CD4-positive, alpha-beta T cell treated with Interferon gamma for 1 hour (primary cell): ENCODE data around the gene STX3.
"Not testable (repeated sequence)": the region's sequence is repeated elsewhere in the genome, so short reads cannot be mapped to it uniquely, and the experiment has no call there.

Experiments used
- DNase-seq: peaks from one replicate; pipeline ENCODE4 v3.0.0-alpha.2; 2020

STX3 gene

GRCh38 chr11:59759900-59760299 lies 4.7 kb downstream of the STX3 start:
- no peak for DNase-seq

GRCh38 chr11:59760771-59761170 lies 5.6 kb downstream of the STX3 start:
- DNase-seq: no peak

DNA sequence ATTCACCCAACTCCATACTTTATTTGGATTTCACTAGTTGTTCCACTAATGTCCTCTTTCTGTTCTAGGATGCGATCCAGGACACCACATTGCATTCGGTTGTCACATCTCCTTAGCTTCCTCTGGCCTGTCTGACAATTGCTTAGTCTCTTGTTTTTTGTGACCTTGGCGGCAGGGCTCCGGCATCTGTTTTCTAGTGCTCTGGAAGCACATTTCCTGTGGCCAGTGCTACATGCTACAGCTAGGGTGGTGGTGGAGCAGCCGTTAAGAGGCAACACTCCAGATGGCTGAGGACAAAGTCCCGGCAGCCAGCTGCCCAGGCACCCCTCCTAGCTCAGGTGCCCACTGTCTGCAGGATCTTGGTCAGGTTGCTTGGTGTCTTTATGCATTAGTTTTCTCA lies 6.8 kb downstream of the STX3 start:
- no peak for DNase-seq

- no peak for DNase-seq
Observed at GRCh38 chr11:59765068-59765735, 10.0 kb downstream of the STX3 start.

DNA sequence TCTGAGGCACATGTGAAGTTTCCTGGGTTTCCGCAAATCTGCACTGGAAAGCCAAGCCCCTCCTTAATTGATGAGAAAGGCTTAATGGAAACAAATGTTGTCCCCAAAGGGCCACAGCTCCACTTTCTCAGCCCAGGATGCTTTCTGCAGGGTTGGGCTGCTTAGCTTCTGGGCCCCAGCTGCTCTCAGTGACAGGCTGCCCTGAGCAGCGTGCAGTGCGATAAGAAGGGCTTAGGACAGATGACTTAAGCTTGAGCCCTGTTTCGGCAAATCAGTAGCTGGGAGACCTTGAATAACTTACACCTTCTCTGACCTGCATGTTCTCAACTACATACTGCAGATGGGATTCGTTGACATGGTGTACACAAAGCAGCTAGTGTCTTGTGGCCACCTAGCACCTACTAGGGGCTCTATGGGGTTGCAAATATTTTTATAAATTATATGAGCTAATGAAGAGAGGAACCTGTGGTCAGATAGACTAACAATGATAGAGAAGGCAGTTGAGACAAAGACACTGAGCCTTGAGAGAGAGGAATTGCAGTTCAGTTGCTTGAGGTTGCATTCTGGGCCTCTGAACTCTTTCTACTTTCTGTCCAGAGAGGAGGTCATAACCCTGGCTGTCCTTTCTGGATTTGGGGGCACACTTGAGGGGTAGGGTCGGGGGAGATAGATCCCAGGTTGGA lies 11.5 kb downstream of the STX3 start:
- no peak for DNase-seq

DNA sequence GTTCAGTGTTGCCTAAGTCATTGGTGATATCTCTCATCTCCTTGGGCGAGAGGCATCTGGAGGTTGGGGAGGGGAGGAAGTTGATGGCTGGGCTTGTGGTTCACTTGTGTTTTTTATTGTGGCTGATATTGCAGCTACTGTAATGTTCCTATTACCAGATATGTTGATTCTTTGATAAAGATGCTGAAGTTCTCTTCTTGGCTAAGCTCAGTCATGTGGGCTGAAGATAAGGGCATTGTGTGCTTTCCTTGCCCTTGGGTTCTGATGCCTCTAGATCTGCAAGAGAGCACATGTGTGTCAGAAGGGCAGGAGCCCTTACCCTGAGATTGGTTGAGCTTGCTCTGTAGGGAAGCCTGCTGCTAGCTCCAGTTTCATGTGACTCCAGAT lies 12.0 kb downstream of the STX3 start:
- no peak for DNase-seq

- no peak for DNase-seq
Observed at GRCh38 chr11:59769111-59769510, 13.9 kb downstream of the STX3 start.

- no peak for DNase-seq
Observed at GRCh38 chr11:59769828-59770227, 14.7 kb downstream of the STX3 start.

GRCh38 chr11:59770319-59770718 lies 15.1 kb downstream of the STX3 start:
- no peak for DNase-seq

DNA sequence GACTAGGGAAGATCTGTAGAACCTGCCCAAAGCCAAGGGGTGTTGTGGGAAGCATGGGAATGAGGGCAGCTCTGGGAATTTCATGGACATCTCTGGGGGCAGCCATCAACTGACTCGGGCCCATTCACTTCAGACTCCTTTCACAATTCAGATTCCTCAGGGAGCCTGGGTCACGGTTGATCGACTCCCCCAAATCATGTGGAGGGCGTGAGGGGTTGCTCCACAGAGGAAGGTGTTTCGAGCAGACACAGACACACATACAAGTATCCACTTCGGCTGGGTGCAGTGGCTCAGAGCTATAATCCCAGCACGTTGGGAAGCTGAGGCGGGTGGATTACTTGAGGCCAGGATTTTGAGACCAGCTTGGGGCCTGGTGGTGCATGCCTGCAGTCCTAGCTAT lies 15.7 kb downstream of the STX3 start:
- no peak for DNase-seq

DNA sequence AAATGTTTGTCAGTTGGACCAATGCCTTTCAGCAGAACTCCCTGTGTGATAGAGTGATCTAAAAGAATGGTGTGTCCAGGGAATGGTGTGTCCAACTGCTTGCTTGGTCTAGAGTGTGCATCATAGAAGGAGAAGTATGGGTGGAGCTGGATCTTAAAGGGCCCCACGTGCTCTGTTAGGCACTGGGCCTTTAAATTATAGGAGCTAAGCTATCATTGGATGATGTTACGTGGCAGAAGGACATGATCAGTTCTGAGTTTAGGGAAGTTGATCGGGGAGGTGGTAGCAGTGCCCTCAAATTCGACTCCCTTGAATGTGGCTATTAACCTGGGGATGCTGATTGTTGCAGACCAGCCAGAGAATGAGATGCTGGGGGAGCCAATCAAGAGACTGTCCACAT lies 16.4 kb downstream of the STX3 start:
- no peak for DNase-seq

- no peak for DNase-seq
Observed at GRCh38 chr11:59773083-59773440, 17.9 kb downstream of the STX3 start.

DNA sequence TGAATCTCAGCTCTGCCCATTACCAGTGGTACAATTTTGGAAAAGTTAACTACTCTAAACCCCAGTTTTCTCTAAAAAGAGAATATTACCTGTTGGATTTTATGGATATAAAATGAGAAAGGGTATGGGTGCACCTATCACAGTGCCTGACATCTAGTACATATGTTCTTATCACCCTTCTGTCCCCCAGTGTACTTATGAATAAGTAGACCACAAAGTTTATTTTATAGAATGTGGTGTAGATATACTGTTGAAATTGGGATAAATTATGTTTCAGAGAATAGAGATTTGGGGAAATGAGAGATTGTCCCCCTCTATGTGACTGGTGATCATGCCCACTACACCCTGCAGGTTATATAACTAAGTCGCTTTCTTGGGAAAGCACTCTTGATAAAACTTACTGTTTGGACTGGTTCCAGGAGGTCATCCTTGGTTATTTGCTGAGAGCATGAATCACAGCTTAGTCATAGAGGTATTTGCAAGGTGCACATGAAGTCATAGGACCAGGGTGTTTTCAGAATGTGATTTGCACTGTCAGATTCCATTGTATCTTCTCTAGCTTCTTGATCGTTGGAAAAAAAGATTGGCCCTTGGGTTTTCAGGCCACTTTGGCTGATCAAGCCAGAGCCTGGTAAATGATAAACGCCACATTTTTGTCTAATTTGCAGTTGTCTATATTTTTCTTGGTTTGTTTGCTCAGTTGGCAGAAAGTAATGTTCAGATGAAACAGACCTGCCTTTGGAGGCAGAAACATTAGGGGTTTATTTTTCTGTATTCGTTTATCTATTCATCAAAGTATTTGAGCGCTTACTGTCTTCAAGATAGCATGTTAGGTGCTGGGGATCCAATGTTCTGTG lies 21.3 kb downstream of the STX3 start:
- DNase-seq: no peak

- no peak for DNase-seq
Observed at GRCh38 chr11:59777104-59777503, 21.9 kb downstream of the STX3 start.

DNA sequence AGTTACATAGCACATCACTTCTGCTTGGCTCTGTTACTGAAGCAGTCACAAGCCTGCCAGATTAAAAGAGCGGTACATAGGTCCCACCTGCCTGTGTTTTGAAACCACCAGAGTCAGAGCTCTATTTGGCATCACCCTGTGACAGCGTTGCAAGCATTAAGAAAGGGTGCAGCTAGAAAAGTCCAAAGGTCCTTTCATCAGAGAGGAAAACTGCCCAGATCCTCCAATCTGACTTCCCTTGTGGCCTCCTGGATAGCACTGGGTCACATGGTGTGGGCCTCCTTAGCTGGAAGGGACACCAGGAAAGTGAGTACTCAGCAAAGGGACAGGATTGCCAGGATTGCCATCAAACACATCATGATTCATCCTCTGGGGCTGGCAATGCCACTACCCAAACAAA lies 22.9 kb downstream of the STX3 start:
- no peak for DNase-seq

DNA sequence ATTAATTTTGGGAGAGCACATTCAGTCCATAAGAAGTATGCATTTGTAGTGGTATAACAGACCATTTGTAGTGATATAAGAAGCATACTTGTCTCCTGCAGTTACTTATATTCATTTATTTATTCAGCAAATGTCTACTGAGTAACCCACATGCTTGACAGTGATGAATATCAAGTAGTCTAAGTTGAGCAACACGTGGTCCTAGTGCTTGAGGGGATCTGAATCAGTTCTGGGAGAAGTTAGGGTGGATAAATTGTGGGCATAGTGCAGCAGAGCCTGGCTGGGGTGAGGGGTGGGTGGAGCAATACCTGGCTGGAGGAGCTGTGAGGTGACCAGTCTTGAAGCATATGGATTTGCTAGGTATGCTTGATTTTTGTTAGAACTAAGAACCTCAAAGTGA lies 24.3 kb downstream of the STX3 start:
- DNase-seq: no peak

DNA sequence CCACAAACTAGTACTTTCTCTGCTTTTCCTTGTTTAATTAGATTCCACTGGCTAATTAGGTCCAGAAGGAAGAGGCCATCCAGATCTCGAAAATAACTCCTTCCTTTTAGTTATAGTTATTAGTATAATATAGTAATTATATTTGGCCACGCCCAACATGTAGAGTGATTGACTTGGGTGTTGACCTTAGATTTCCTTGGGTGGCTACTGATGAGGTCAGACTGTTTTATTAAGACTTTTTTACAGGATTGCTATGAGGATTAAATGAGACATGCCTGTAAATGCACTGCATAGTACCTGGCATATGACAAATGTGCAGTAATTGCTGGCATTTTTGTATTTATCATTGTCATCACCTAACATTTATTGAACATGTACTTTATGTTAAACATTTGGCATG lies 26.9 kb downstream of the STX3 start:
- DNase-seq: no peak

GRCh38 chr11:59783632-59784090 lies 28.5 kb downstream of the STX3 start:
- no peak for DNase-seq

GRCh38 chr11:59784441-59784840 lies 29.3 kb downstream of the STX3 start:
- DNase-seq: not testable (repeated sequence)

DNA sequence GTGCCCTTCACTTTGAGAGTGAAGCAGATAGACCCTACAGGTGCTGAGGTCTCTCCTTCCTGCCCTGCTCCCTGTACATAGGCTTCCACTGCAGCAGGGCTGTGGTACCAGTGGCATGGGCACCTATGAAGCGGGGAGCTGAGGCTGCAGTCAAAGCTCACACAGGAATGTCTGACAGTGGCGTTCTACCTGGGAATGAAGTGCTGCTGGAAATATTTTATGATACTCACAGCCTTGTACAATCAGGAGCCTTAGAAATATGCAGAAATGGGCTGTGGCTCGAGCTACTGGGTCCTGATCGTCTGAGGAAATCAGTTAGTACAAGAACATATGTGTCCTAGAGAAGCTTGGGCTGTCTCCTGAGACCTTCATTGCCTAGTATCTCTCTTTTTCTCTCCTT lies 30.6 kb downstream of the STX3 start:
- no peak for DNase-seq

DNA sequence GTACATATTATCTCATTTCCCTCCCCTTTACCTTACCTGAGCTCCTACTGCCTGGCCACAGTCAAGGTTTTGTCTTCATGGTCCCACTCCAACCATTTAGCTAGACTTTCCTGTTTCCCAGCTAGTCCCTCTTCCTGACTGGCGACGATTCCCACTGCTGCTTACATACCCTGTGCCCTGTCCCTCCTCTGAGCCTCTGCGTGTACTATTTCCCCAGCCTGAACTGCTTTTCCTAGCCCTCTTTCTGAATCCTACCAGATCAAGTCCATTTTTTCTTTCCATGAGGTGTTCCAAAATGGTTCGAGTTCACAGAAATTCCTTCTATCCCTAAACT lies 32.0 kb downstream of the STX3 start:
- DNase-seq: no peak

DNA sequence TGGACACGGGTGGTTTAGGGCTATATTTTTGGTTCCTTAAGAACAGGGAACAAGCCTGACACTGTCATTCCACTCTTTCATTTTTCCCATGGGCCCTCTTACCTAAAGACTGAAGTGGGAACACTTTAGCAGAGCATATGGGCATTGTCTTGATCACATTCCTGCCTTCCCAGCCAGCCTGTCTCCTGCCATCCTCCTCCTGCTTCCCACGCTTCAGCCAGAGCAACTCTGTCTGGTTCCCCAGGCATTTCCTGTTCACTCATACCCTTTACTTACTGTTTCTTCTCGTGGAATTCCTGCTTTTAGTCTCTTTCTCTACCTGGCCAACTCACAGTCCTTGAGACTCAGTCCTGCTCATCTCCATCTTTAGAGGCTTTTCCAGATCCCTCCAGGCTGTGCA lies 32.6 kb downstream of the STX3 start:
- DNase-seq: no peak

GRCh38 chr11:59791639-59792038 lies 36.5 kb downstream of the STX3 start:
- DNase-seq: no peak

- DNase-seq: no peak
Observed at GRCh38 chr11:59792507-59792906, 37.3 kb downstream of the STX3 start.
